Cardiac fibroblast (primary cell): Measurements from ENCODE around the gene CENPV.
"Not testable (repeated sequence)": the region's sequence is repeated elsewhere in the genome, so short reads cannot be mapped to it uniquely, and the experiment has no call there.

Source experiments
- DNase-seq, 2 donors: peaks; one replicate each; pipeline versions ENCODE4 v3.0.0 to v3.0.0-alpha.2; 2010; ENCODE audit warnings: low read depth in 2 of 2
- H3K4me3 ChIP-seq, 2 donors: replicated peaks in 1 of 2; 1 replicate in 1 of 2; 2 replicates in 1 of 2; pipeline ENCODE4 v1.5.1; 2011; ENCODE audit warnings: low read depth in 2 of 2, low read length in 2 of 2, mild to moderate bottlenecking in 2 of 2, moderate library complexity in 1 of 2
- TF ChIP-seq, protein P1 (sequence below): IDR thresholded peaks from one replicate; pipeline ENCODE4 v1.5.1; 2011; ENCODE audit warnings: low read depth, mild to moderate bottlenecking, low read length, inconsistent platforms

CENPV gene

DNA sequence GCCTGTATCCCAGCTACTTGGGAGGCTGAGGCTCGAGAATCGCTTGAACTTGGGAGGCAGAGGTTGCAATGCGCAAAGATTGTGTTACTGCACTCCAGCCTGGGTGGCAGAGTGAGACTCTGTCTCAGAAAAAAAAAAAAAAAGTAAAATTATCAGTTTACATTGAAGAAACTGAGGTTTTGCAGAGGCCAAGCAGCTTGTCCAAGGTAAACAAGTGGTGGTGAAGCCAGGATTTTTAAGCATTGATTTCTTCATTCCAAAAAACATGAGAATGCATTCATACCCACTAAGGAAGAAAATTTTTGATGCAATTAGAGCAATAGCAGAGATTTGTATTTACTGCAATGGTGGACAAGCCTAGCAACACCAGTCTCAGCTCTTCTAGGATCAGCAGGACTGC, 52.7 kb downstream of the CENPV start:
- no peak overlapping the region for H3K4me3 ChIP-seq
- no peak for DNase-seq
- TF ChIP-seq, protein P1, sequence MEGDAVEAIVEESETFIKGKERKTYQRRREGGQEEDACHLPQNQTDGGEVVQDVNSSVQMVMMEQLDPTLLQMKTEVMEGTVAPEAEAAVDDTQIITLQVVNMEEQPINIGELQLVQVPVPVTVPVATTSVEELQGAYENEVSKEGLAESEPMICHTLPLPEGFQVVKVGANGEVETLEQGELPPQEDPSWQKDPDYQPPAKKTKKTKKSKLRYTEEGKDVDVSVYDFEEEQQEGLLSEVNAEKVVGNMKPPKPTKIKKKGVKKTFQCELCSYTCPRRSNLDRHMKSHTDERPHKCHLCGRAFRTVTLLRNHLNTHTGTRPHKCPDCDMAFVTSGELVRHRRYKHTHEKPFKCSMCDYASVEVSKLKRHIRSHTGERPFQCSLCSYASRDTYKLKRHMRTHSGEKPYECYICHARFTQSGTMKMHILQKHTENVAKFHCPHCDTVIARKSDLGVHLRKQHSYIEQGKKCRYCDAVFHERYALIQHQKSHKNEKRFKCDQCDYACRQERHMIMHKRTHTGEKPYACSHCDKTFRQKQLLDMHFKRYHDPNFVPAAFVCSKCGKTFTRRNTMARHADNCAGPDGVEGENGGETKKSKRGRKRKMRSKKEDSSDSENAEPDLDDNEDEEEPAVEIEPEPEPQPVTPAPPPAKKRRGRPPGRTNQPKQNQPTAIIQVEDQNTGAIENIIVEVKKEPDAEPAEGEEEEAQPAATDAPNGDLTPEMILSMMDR = no peak

DNA sequence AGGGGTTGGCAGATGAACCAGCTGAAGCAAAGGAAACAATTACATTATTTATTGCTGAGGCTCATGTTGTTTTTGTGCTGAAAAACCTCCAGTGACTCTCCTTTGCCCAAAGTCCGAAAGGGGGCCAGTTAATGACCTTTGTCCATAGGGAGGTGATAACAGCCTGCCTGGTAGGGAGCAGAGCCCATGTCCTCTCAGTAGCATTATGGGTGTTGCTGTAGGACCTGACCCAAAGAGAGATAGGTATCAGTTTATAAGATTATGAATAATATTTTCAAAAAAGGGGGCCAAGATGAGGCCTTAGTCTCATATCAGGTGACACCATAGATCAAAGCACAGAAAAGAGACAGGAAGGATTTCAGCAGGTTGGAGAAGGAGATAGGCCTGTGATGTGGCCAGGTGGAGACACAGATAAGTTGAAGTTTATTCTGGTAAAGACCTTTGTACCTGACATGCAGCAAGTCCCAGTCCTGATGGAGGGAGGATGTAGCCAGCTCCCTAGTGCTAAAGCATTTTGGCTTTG, 55.1 kb downstream of the CENPV start:
- DNase-seq = no peak
- no peak overlapping the region for H3K4me3 ChIP-seq
- TF ChIP-seq, protein P1 = no peak

DNA sequence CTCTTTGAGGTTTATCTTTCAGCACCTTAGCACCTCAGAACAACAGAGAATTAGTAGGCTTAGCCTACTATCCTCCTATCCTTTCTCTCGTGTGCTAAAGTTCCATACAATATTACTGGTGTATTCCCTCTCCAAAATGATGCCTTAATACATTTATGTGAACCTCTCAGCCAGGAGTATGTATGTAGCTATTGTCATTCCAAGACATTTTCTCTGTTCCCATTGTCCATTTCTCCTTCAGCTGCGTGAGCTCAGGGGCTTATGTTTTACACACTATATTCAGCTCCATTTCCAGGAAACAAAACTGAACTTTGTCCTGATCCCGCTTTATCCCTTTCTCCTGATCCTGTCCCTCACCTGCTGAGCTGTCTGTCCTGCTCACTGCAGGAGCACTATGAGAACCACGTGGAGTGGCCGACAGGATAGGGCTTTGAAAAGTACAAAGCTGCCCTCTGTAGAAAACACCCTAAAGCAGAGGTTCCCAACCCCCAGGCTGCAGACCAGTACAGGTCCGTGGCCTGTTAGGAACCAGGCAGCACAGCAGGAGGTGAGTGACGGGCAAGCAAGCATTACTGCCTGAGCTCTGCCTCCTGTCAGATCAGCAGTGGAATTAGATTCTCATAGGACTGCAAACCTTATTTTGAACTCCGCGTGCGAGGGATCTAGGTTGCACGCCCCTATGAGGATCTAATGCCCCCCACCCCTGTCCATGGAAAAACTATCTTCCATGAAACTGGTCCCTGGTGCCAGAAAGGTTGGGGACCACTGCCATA, 55.7 kb downstream of the CENPV start:
- no peak for DNase-seq
- TF ChIP-seq, protein P1 = no peak
- no peak overlapping the region for H3K4me3 ChIP-seq

DNA sequence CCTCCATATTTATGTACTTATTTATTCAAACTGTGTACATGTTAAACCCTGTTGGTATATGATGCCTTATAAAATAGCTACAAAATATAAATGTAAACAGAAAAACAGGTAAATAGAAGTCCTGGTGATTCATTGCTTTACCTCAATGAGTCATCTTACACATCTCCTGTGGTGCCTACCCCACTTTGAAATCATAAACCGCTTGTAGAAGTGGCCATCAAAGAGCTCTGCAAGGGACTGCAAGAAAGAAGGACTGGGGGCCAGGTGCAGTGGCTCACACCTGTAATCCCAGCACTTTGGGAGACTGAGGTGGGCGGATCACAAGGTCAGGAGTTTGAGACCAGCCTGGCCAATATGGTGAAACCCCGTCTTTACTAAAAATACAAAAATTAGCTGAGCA, 57.2 kb downstream of the CENPV start:
- H3K4me3 ChIP-seq, DNase-seq: not testable (repeated sequence)

DNA sequence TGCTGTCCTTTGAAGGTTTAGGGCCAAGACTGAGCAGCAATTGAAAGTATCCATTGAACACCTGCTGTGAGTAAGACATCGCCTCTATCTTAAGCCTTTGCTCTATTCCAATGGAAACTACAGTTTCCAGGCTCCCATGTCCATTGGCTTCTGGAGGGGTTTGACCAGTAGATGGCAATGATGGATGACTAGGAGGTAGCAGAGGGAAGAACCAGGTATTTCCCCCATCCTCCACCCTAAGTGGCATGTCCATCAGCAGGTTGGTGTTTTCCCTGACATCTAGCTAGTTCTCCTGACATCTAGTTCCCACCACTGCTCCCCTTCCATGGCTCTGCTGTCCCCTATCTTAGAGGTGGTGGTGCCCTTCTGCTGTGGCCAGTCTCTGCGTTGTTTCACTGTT, 58.7 kb downstream of the CENPV start:
- DNase-seq = no peak
- TF ChIP-seq, protein P1 = no peak
- no peak overlapping the region for H3K4me3 ChIP-seq

DNA sequence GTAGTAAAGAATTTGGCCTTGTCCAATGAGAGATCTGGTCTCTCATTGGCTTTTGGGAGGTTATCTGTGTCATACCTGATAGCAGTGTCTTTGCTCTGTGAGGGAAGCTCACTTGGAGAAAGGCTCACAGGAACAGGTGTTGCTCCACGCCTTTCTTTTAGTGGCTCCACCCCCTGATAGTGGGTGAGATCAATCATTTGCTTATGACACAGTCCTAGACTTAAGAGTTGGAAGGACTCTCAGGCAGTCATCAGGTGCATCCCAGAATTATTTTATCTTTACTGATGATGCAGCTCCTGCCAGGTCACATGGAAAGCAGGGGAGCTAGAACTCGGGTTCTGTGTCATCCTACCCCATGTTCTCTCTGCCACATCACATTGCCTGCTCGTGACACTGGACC, 59.3 kb downstream of the CENPV start:
- H3K4me3 ChIP-seq = no peak overlapping the region
- no peak for DNase-seq
- TF ChIP-seq, protein P1 = no peak
